Mucosa of gallbladder (tissue), 1 donor: ENCODE measurements around the gene COMMD6. TPM values are rescaled to one million over a fixed set of nuclear protein-coding genes. Genes with fewer than 3 reads are reported as not detected.
A peak's percentile ranks its signal among the peaks of the same experiment; 100 is the strongest.

ENCODE experiments used
- DNase-seq: peaks from one replicate; pipeline ENCODE4 v3.0.0-alpha.2; 2020; ENCODE audit warnings: low spot score
- total RNA-seq: library from RNA; stranded (reverse); gene quantifications from one replicate; pipeline ENCODE4 v1.2.1, GENCODE V29; 2021
- donor health status: DM: no; HTN: no; CAD: no.

Gene COMMD6
- total RNA-seq, 1 donor from 2014 or later: 207 TPM

GRCh38 chr13:75521956-75522355 lies 15.7 kb downstream of the COMMD6 start:
- DNase-seq: no peak

DNA sequence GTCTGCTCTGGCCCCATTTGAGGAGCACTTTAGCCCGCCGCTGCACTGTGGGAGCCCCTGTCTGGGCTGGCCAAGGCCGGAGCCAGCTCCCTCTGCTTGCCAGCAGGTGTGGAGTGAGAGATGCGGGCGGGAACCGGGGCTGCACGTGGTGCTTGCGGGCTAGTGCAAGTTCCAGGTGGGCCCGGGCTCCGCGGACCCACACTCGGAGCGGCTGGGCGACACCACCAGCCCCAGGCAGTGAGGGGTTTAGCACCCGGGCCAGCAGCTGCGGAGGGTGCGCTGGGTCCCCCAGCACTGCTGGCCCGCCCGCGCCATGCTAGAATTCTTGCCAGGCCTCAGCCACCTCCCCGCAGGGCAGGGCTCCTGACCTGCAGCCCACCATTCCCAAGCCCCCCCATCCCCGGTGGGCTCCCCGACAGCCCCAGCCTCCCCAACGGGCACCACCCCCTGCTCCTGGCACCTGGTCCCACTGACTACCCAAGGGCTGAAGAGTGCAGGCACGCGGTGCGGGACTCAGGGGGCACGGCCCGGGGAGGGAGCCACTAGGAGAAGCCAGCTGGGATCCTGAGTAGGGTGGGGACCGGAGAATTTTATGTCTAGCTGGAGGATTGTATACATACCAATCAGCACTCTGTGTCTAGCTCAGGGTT lies 19.1 kb downstream of the COMMD6 start:
- no peak for DNase-seq

- DNase-seq: no peak
Measured at GRCh38 chr13:75514080-75514995, 23.3 kb downstream of the COMMD6 start.

DNA sequence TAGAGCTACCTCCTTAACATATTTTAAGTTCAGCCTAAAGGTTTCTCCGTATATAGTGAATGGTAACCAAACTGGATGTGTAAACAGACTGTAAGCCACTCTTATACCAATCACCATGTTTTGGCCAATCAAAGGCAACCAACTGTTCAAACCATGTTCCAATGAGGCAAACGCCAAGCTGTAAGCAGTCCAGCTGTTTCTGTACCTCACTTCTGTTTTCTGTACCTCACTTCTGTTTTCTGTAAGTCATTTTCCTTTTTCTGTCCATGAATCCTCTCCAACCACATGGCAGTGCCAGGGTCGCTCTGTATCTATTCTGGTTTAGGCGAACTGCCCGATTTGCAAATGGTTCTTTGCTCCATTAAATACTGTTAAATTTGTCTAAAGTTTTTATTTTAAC lies 24.4 kb downstream of the COMMD6 start:
- DNase-seq: no peak

GRCh38 chr13:75512253-75512652 lies 25.4 kb downstream of the COMMD6 start:
- DNase-seq: no peak

DNA sequence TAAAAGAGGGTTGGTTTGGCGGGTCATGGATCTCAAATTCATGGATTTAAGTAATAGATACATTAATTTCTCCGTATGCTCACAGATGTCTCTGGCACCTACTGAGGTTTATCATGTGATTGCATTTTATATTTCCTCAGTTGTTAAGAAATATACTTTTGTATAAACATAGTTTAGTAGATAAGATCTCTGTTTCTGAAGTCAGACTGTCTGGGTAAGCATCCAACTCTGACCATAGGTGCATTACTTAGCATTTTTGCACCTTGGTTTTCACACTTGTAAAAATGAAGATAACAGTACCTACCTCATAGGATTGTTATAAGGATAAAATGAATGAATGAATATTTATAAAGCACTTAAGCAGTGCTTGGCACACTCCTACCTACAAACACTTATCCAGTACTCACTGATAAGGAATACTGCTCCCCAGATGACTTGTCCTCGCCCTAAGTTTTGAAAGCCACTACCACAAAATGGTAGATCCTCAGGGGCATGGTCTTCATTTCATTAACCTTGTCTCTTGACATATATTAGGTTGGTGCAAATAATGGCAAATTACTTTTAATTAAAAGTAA lies 26.5 kb downstream of the COMMD6 start:
- DNase-seq: no peak

GRCh38 chr13:75508002-75508548 lies 29.6 kb downstream of the COMMD6 start:
- no peak for DNase-seq

- DNase-seq: no peak
Measured at GRCh38 chr13:75507027-75508001, 30.3 kb downstream of the COMMD6 start.

- no peak for DNase-seq
Measured at GRCh38 chr13:75506018-75506417, 31.6 kb downstream of the COMMD6 start.

DNA sequence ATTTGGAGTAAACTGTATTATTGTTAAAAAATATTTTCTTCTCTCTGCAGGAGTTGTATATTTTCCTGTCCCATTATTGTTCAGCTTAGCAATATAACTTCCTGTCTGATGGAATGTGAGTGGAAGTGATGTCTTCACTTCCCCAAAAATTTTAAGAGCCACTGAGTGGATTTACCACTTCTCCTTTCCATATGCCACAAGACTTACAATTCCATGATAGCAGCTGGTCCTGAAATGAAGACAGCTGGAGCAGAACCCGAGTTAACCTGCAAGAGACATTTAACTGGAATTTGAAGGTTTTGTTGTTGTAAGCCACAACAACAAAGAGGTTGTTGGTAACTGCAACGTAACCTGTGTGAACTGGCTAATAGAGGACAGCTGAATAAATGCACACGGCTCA lies 32.3 kb downstream of the COMMD6 start:
- DNase-seq: no peak

GRCh38 chr13:75495938-75496337 lies 41.7 kb downstream of the COMMD6 start:
- DNase-seq: no peak

- no peak for DNase-seq
Measured at GRCh38 chr13:75494491-75494890, 43.1 kb downstream of the COMMD6 start.

DNA sequence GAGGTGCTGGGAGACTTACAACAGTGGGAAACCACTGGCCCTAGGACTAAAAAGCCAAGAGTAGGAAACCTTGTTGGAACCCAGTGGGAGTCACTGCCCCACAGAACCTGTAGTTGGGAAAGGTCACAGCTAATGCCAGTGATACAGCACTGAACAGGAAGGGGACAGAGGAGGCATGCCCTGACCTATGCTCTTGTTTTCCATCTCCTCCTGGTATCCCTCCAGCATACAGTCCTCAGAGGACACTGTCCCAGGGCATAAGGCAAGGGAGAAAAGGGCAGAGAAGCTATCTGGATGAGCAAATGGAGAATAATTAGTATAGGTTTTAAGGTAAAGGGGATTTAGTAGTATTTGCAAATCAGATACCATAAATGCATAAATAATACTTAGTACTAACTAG lies 44.5 kb downstream of the COMMD6 start:
- no peak for DNase-seq

DNA sequence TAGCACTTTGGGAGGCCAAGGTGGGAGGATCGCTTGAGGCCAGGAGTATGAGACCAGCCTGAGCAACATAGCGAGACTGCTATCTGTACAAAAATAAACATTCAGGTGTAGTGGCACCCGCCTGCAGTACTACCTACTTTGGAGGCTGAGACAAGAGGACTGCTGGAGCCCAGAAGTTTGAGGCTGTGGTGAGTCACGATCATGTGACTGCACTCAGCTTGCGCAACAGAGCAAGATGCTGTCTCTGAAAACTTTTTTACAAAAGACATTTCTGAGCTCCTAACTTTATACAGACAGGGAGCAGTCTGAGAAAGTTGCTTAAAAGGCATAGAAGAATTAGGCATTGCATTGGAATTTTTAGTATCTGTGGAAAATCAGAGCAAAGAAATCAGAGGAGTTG lies 45.3 kb downstream of the COMMD6 start:
- no peak for DNase-seq

DNA sequence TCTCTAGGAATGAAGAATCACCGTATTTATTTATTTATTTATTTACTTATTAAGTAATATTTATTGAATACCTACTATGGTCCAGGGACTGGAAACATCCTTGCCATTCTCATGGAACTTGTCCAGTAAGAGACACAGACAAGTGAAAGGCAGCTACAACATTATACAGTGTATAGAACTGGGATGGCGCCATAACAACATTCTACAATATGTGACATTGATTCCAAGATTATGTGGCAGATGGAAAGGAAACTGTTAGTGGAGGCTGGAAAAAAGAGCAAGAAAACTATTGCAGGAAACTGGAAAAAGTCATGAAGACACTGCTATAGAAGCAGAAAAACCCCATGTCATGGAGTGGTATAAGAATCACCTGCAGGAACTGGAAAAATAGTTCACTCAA lies 46.3 kb downstream of the COMMD6 start:
- DNase-seq: no peak

GRCh38 chr13:75489502-75490263 lies 48.0 kb downstream of the COMMD6 start:
- DNase-seq: peak; percentile 22

GRCh38 chr13:75486146-75487062 lies 51.2 kb downstream of the COMMD6 start:
- DNase-seq: no peak

DNA sequence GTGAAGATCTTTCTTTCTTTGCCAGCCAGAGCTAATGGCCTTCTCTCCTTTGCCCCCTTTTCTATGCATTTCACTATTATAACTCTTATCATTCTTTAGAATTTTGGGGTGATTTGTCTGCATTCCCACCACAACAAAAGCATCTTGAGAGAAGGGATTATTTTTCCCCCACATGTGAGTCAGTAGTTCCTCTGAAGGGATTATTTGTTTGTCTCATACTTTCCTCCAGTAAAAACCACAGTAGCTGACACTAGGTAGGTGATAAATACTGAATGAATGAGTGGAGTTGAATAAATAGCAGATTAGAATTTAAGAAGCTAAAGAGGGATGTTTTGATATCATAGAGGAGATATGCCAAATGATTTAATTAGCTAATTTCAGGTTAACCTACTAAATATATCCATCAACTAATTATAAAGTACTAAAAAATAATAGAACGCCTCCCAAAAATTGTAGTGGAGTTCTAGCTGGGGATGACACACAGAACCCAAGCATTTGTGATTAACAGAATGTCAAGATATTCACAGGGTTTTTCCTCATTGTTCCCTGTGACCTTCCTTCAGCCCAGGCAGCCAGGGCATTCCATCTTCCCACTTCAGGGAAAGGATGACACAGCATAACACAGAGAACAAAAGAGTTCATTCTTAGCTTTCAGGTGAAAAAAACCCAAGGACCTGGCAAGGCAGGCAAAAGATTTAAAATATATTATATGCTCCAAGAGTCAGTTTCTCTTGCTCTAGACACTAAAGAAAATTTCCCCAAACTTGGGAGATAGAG lies 52.2 kb downstream of the COMMD6 start:
- no peak for DNase-seq

GRCh38 chr13:75482820-75483079 lies 54.9 kb downstream of the COMMD6 start:
- no peak for DNase-seq
